GM18498 (cell line): ENCODE data around the gene SREK1IP1.

Experiments
- ATAC-seq: cut with Tn5 transposase; IDR thresholded peaks from one replicate; pipeline ENCODE4 v1.9.1; 2021; ENCODE audit warnings: mild to moderate bottlenecking, moderate library complexity; ENCODE audit not compliant: unreplicated experiment

Gene SREK1IP1

GRCh38 chr5:64688391-64688790 lies 80.1 kb downstream of the SREK1IP1 start:
- ATAC-seq, result no peak

- ATAC-seq, result no peak
These were observed 82.6 kb downstream of the SREK1IP1 start for GRCh38 chr5:64685866-64686265.

GRCh38 chr5:64682608-64683007 lies 85.9 kb downstream of the SREK1IP1 start:
- ATAC-seq, result no peak

- ATAC-seq, result peak; percentile 48
These were observed 88.2 kb downstream of the SREK1IP1 start for GRCh38 chr5:64680289-64680688.

GRCh38 chr5:64678374-64678773 lies 90.1 kb downstream of the SREK1IP1 start:
- ATAC-seq, result no peak

DNA sequence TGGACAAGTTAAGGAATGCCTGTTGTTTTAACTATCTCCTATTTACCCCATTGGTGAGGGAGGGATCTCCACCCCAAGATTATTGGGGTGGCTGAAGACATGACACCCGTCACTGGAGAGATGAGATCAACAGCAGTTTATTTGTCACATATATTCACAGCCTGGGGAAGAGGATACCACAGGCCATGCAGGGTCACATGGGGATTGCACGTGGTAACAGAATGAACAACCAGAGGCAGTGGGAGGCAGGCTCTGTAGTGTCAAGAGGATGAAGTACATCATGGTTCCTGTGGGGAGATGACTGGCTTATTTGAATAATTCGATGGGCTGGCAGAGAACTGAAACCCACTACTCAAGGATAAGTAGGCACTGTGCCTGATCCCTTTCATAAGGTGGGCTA lies 96.8 kb downstream of the SREK1IP1 start:
- no peak for ATAC-seq

- no peak for ATAC-seq
These were observed 98.2 kb downstream of the SREK1IP1 start for GRCh38 chr5:64670277-64670676.
